ENCODE results near the gene WRAP73. TPM values are rescaled to one million over a fixed set of nuclear protein-coding genes. Genes with fewer than 3 reads are reported as not detected.

Gene WRAP73
- total RNA-seq, 1 donor = 10.0 TPM

GRCh38 chr1:3673381-3674099 lies 23.6 kb upstream of the WRAP73 start:
- TF ChIP-seq, protein P1, sequence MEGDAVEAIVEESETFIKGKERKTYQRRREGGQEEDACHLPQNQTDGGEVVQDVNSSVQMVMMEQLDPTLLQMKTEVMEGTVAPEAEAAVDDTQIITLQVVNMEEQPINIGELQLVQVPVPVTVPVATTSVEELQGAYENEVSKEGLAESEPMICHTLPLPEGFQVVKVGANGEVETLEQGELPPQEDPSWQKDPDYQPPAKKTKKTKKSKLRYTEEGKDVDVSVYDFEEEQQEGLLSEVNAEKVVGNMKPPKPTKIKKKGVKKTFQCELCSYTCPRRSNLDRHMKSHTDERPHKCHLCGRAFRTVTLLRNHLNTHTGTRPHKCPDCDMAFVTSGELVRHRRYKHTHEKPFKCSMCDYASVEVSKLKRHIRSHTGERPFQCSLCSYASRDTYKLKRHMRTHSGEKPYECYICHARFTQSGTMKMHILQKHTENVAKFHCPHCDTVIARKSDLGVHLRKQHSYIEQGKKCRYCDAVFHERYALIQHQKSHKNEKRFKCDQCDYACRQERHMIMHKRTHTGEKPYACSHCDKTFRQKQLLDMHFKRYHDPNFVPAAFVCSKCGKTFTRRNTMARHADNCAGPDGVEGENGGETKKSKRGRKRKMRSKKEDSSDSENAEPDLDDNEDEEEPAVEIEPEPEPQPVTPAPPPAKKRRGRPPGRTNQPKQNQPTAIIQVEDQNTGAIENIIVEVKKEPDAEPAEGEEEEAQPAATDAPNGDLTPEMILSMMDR (IDR thresholded peaks at IDR 0.05; ENCODE audit: insufficient read depth, low read length) = no peak
- no peak for DNase-seq (ENCODE audit: low read depth)

DNA sequence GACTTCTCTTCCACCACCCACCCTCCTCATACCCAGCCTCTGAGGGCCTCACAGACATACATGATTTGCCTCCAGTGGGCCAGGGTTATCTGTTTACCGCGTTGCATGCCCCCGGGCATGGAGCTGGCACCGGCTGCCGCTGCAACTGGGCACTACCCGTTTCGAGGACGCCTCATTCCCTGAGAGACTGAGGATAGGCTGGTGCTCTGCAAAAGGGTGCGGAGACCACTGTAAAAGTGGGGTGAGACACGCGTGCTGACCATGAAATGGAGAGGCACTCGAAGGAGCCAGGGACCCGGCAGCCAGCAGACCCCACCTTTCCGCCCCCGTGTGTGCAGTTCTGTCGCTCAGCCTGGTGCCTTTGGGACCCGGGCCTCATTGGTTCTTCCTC lies 23.1 kb upstream of the WRAP73 start:
- TF ChIP-seq, protein P1 (IDR thresholded peaks at IDR 0.05; ENCODE audit: insufficient read depth, low read length) = no peak
- no peak for DNase-seq (ENCODE audit: low read depth)
- no peak overlapping the region for H3K4me3 ChIP-seq (ENCODE audit: low read depth, low read length)

More at GRCh38 chr1:3673381-3674099, 23.6 kb upstream of the WRAP73 start:
- H3K4me3 ChIP-seq (ENCODE audit: low read depth, low read length) = no peak overlapping the region

DNA sequence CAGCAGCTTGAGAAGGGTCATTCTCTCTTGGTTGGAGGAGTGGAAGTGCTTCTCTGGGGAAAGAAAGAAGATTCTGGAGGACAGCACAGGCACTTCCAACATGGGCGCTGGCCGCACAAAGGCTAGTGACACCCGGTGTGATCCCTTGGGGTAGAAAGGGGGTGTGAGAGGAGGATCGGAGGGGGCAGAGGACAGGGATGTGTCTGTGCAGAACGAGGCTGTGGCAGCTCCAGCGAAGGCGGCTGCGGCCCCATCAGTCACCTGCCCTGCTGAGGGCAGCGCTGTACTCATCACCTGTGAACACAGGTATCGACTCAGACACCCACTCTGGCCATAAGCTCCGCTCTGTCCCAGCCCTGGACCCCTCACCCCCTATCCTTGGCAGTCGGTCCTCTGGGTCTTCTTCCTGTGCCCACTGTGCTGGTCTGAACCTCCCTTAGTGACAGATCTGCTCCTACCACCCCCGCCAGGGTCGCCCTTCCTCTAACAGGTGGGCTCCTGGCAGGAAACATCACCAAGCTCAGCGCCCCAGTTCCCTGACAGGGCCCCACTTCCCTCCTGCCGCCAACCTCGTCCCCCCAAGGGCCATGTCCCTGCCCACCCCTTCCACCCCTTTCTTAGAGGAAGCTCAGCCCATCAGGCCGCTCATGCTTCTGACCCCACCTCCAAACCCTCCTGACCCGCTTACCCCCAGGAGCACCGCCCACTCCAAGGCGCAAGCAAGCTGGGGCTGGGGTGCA lies 22.5 kb upstream of the WRAP73 start:
- DNase-seq (ENCODE audit: low read depth) = no peak
- no peak overlapping the region for H3K4me3 ChIP-seq (ENCODE audit: low read depth, low read length)
- TF ChIP-seq, protein P1 (IDR thresholded peaks at IDR 0.05; ENCODE audit: insufficient read depth, low read length) = no peak

DNA sequence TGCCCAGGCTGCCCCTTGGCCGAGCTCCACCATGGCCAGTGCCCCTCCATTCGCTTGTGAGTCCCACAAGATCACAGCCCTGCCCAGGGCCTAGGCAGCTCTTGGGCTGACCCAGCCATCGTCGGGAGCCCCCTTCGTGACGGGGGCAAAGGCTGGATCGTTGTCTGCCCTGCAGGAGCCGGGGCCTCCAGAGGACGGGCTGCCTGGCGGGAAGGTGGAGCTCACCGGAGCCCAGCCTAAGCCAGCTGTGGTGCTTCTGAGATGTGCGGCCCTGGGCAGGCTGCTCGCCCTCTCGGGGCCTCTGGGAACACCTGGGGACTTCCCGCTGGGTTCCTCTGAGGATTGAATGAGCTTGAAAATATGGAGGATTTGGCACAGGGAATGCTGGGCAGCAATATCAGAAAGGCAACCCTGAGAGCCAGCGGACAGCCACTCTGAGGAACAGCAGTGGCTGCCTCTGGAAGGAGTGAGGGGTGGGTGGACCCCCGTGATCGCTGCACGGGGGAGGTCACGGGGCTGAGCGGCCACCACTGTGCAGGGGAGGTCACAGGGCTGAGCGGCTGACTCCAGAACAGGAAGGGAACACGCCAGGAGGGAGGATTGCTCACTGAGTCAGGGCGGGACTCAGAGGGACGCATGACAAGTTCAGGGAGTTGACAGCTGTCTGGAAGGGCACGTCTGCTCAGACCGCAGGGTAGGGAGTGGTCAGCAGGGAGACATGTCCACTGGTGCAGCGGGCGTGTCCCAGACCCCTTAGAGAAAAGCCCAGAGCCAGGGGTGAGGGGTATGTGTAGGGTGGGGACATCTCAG lies 21.7 kb upstream of the WRAP73 start:
- no peak overlapping the region for H3K4me3 ChIP-seq (ENCODE audit: low read depth, low read length)
- TF ChIP-seq, protein P1 (IDR thresholded peaks at IDR 0.05; ENCODE audit: insufficient read depth, low read length) = no peak
- no peak for DNase-seq (ENCODE audit: low read depth)

GRCh38 chr1:3670823-3671265 lies 20.9 kb upstream of the WRAP73 start:
- H3K4me3 ChIP-seq (ENCODE audit: low read depth, low read length) = no peak overlapping the region
- DNase-seq (ENCODE audit: low read depth) = no peak
- TF ChIP-seq, protein P1 (IDR thresholded peaks at IDR 0.05; ENCODE audit: insufficient read depth, low read length) = no peak

GRCh38 chr1:3669971-3670431 lies 20.1 kb upstream of the WRAP73 start:
- TF ChIP-seq, protein P1 (IDR thresholded peaks at IDR 0.05; ENCODE audit: insufficient read depth, low read length) = no peak
- DNase-seq (ENCODE audit: low read depth) = no peak

More at GRCh38 chr1:3669971-3670431, 20.1 kb upstream of the WRAP73 start:
- H3K4me3 ChIP-seq (ENCODE audit: low read depth, low read length) = no peak overlapping the region

Data from fibroblast of the aortic adventitia (primary cell).